ENCODE measurements around the gene ADK. TPM values are rescaled to one million over a fixed set of nuclear protein-coding genes. Genes with fewer than 3 reads are reported as not detected.

The ADK gene
- total and polyA plus RNA-seq, 8 donors = 7.2 to 66.1 (median 21.5) TPM

DNA sequence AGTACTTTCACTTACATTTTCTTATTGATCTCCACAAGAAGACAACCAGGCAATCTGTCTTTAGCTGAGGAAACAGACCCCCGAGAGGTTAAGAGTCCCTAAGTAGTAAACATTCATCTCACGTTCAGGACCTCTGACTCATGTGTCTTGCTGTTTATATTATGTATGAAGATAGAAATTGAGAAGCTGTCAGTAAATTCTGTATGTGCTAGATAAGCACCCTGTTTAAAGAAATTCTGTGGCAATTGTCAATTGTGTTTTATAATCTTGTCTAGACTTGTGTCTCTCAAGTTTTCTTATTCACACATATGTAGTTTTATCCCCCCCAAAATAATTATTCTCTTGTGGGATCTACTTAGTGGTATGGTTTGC lies 14.5 kb downstream of the ADK start:
- H3K36me3 ChIP-seq = peaks cover 0 to 4% (median 0%) of the 10 kb centered on the region in 4 donors
- H3K4me3 ChIP-seq = no peak overlapping the region
- intact Hi-C loops (cut with DNase I; ENCODE audit: low total_unique reads) = no loop called here
- peaks cover 0 to 32% (median 13%) of the 10 kb centered on the region in 4 donors for H3K4me1 ChIP-seq
- H3K27ac ChIP-seq = no peak overlapping the region
- no peak for DNase-seq
- no peaks in the 10 kb centered on the region for H3K27me3 ChIP-seq
- no peaks in the 10 kb centered on the region for H3K9me3 ChIP-seq
- 48 to 62% (median 52%) methylated on average over 2 of the region's 2 CpGs for WGBS, 5 donors
- TF ChIP-seq, protein P1, sequence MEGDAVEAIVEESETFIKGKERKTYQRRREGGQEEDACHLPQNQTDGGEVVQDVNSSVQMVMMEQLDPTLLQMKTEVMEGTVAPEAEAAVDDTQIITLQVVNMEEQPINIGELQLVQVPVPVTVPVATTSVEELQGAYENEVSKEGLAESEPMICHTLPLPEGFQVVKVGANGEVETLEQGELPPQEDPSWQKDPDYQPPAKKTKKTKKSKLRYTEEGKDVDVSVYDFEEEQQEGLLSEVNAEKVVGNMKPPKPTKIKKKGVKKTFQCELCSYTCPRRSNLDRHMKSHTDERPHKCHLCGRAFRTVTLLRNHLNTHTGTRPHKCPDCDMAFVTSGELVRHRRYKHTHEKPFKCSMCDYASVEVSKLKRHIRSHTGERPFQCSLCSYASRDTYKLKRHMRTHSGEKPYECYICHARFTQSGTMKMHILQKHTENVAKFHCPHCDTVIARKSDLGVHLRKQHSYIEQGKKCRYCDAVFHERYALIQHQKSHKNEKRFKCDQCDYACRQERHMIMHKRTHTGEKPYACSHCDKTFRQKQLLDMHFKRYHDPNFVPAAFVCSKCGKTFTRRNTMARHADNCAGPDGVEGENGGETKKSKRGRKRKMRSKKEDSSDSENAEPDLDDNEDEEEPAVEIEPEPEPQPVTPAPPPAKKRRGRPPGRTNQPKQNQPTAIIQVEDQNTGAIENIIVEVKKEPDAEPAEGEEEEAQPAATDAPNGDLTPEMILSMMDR (IDR thresholded peaks at IDR 0.05) = no peak
- TF ChIP-seq POLR2A (IDR thresholded peaks at IDR 0.05) = no peak
- no peak for TF ChIP-seq EP300 (IDR thresholded peaks at IDR 0.05)
- TF ChIP-seq POLR2AphosphoS5 (IDR thresholded peaks at IDR 0.05) = no peak

DNA sequence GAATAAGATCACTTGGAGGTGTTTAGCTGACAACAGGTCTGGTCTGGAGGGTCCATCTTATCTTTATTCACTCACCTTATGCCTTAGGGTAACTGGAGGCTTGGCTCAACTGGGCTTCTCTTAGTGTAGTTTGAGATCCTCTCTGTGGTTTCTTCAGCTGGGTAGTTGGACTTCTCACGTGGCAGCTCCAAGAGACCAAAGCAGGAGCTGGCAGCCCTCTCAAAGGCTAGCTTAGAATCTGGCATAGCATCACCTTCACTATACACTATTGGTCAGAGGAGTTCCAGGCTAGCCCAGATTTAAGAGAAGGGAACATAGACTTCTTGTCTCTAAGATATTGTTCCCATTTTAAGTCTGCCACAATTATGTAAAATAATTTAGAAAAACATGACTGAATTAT lies 16.4 kb downstream of the ADK start:
- TF ChIP-seq, protein P1 (IDR thresholded peaks at IDR 0.05) = no peak
- TF ChIP-seq POLR2AphosphoS5 (IDR thresholded peaks at IDR 0.05) (no peak), POLR2A (IDR thresholded peaks at IDR 0.05) (no peak), EP300 (IDR thresholded peaks at IDR 0.05) (no peak)
- H3K9me3 ChIP-seq = no peaks in the 10 kb centered on the region
- no peaks in the 10 kb centered on the region for H3K27me3 ChIP-seq
- no peaks in the 10 kb centered on the region for H3K36me3 ChIP-seq
- no peak for DNase-seq
- H3K27ac ChIP-seq = no peak overlapping the region
- 29 to 67% (median 58%) methylated on average over 1 of the region's 1 CpG for WGBS, 5 donors
- no peak overlapping the region for H3K4me3 ChIP-seq
- intact Hi-C loops (cut with DNase I; ENCODE audit: low total_unique reads) = no loop called here
- peaks cover 0 to 37% (median 13%) of the 10 kb centered on the region in 4 donors for H3K4me1 ChIP-seq

DNA sequence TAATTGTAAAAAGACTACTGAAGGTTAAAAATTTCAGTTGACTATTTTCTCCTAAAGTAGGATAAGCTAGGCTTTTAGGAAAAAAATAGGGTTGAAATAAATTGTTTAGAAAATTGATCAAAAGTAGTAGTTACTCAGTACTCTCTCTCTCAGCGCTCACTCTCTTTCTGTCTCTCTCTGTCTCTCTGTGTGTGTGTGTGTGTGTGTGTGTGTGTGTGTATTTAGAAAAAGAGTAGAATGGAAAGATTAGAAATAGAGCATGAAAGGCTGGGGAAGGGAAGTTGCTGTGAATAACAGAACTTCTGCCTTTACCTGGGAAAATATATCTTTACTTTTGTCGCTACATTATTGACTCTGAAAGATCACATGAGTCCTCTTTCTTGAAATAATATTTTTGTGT lies 20.6 kb downstream of the ADK start:
- WGBS, 5 donors = 37 to 82% (median 57%) methylated on average over 2 of the region's 2 CpGs
- Histone ChIP-seq H3K4me3 (no peak overlapping the region), H3K36me3 (no peaks in the 10 kb centered on the region), H3K9me3 (no peaks in the 10 kb centered on the region), H3K27ac (no peak overlapping the region), H3K4me1 (peaks cover 0 to 37% (median 18%) of the 10 kb centered on the region in 4 donors), H3K27me3 (no peaks in the 10 kb centered on the region)
- intact Hi-C loops (cut with DNase I; ENCODE audit: low total_unique reads) = no loop called here
- TF ChIP-seq, protein P1 (IDR thresholded peaks at IDR 0.05) = no peak
- TF ChIP-seq POLR2A (IDR thresholded peaks at IDR 0.05) (no peak), POLR2AphosphoS5 (IDR thresholded peaks at IDR 0.05) (no peak), EP300 (IDR thresholded peaks at IDR 0.05) (no peak)
- no peak for DNase-seq

DNA sequence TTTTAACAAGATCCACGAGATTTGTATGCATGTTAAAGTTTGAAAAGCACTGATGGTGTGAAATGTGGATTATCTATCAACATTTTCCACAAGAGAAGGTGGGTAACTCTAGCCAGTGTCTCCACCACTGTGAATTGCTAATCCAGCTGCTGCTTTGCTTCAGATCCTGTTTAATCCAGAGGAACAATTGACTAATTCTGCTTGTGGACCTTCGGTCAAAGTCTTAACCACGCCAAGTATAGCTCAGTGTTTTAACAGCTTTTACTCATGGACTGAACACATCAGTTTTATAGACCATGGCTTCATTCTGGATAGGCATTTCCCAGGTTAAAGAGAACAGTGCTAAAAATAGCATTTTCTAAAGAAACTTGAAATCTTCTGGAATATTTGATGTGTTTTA lies 23.5 kb downstream of the ADK start:
- no peak for DNase-seq
- Histone ChIP-seq H3K9me3 (no peaks in the 10 kb centered on the region), H3K27ac (no peak overlapping the region), H3K36me3 (no peaks in the 10 kb centered on the region), H3K27me3 (no peaks in the 10 kb centered on the region), H3K4me1 (peaks cover 8 to 32% (median 17%) of the 10 kb centered on the region in 4 donors), H3K4me3 (no peak overlapping the region)
- intact Hi-C loops (cut with DNase I; ENCODE audit: low total_unique reads) = no loop called here
- TF ChIP-seq POLR2A (IDR thresholded peaks at IDR 0.05) (no peak), EP300 (IDR thresholded peaks at IDR 0.05) (no peak), POLR2AphosphoS5 (IDR thresholded peaks at IDR 0.05) (no peak)
- WGBS, 5 donors = 45 to 89% (median 67%) methylated on average over 3 of the region's 3 CpGs

DNA sequence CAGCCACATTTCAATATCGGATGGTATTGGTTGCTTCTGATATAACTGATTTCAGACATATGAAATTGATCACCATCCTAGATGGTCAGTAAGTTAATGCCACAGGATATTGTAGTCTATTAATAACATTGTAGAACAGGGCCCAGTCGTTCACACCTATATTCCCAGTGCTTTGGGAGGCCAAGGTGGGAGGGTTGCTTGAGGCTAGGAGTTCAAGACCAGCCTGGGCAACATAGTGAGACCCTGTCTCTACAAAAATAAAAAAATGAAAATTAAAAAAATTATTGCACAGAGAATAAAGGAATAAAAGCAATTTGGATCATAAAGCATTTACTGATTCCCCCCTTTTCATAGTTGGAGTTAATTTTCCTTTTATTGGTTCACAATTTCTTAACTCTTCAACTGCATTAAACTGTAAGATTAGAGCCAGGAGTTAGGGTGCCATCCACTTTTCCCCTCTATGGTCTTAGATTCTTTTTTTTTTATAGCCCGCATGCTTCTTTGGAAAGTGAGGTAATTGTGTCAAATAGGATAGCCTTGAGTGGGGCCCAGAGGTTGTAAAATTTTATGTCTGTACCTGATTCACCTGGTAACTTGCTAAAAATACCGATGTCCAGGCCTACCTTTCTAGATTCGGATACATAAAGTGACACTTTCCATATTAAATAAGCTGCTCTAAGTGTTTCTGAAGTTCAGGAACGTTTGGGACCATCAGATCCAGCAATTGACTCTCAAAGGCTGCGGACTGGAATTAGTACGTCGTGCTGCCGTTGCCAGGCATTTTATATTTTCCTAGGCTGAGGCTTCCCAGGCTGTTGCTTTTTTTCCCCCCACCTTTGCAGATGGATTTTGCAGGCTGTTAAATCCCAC lies 24.7 kb downstream of the ADK start:
- no peaks in the 10 kb centered on the region for H3K9me3 ChIP-seq
- no peak for TF ChIP-seq POLR2AphosphoS5 (IDR thresholded peaks at IDR 0.05)
- TF ChIP-seq, protein P1 (IDR thresholded peaks at IDR 0.05) = no peak
- no peak for TF ChIP-seq EP300 (IDR thresholded peaks at IDR 0.05)
- no peak for TF ChIP-seq POLR2A (IDR thresholded peaks at IDR 0.05)
- H3K4me1 ChIP-seq = peaks cover 5 to 28% (median 16%) of the 10 kb centered on the region in 4 donors
- DNase-seq = no peak
- intact Hi-C loops (cut with DNase I; ENCODE audit: low total_unique reads) = no loop called here
- no peaks in the 10 kb centered on the region for H3K36me3 ChIP-seq
- H3K27ac ChIP-seq = peak overlapping the region; percentile 87 to 92 (median 91)
- peak overlapping the region; percentile 57 to 73 (median 72) for H3K4me3 ChIP-seq
- WGBS, 5 donors = 21 to 28% (median 25%) methylated on average over 10 of the region's 10 CpGs
- no peaks in the 10 kb centered on the region for H3K27me3 ChIP-seq

Measured in stomach (tissue), 9 donors.